Fibroblast of pulmonary artery (primary cell): ENCODE results near the gene MAP1LC3A.
A peak's percentile ranks its signal among the peaks of the same experiment; 100 is the strongest.

Experiments
- DNase-seq: peaks from one replicate; pipeline ENCODE4 v3.0.0-alpha.2; 2010; ENCODE audit warnings: low read depth
- H3K4me3 ChIP-seq: replicated peaks from 2 replicates; pipeline ENCODE4 v1.5.1; 2011; ENCODE audit warnings: low read depth, mild to moderate bottlenecking, control low read depth, low read length, moderate library complexity
- TF ChIP-seq, protein P1 (sequence below): IDR thresholded peaks from 2 replicates; pipeline ENCODE4 v1.5.1; 2011; ENCODE audit warnings: mild to moderate bottlenecking, control low read depth, low read length, inconsistent platforms; ENCODE audit errors: missing control alignments

The MAP1LC3A gene

DNA sequence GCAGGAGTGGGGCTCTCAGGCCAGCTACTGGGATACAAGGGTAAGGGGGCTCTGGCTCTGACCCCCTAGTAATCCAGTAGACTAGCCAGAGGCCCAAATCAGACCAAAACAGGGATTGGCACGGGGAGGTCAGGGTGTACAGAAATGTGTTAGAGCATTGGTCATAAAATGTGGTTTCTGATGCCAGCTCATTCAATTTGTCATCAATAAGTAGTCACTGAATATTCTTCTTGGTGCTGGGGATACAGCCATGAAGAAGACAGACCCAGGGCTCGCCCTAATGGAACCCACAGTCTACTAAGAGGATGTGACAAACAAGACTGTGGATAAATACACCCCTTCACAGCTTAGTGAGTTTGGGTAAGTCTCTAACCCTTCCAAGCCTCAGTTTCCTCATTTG is 11.1 kb downstream of the MAP1LC3A start:
- H3K4me3 ChIP-seq = no peak overlapping the region
- TF ChIP-seq, protein P1, sequence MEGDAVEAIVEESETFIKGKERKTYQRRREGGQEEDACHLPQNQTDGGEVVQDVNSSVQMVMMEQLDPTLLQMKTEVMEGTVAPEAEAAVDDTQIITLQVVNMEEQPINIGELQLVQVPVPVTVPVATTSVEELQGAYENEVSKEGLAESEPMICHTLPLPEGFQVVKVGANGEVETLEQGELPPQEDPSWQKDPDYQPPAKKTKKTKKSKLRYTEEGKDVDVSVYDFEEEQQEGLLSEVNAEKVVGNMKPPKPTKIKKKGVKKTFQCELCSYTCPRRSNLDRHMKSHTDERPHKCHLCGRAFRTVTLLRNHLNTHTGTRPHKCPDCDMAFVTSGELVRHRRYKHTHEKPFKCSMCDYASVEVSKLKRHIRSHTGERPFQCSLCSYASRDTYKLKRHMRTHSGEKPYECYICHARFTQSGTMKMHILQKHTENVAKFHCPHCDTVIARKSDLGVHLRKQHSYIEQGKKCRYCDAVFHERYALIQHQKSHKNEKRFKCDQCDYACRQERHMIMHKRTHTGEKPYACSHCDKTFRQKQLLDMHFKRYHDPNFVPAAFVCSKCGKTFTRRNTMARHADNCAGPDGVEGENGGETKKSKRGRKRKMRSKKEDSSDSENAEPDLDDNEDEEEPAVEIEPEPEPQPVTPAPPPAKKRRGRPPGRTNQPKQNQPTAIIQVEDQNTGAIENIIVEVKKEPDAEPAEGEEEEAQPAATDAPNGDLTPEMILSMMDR = no peak
- DNase-seq = no peak

DNA sequence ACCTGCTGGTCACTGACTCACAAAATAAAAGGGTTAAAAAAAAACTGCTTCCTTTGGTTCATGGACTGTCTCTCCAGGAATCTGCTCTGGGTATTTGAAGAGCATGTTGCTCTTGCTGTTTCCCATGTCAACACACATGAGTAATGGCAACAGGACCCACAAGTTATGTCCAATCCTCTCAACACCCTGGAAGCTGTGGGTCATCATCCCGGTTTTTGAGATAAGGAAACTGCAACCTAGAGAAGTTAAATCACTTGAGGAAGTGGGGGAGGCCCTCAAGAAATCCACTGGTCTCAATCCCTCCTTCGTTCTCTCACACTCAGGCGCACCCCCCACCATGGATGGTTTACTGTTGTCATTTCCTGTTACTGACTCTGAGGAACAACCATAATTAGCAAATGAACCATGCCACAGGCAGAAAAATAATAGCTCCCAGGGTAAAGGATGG is 12.4 kb downstream of the MAP1LC3A start:
- peak; percentile 91 for DNase-seq
- TF ChIP-seq, protein P1 = no peak

DNA sequence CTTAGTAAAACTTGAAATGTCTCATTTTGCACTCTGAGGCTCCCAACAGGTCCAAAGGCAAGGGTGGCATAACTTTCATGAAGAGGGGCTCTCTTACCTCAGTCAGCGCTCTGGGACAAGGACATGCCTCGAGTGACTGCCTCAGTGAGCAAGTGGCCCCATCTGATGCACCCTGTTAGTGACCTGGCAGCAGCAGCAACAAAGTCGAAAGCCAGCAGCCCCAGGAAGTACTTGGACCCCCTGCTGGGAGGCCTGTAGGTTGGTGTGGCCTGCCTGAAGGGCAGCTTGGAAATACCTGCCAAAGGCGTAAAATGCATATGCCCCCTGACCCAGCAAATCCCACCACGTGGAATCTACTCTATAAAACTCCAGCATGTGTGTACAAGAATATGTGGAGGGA is 13.2 kb downstream of the MAP1LC3A start:
- no peak for DNase-seq
- TF ChIP-seq, protein P1 = no peak
- H3K4me3 ChIP-seq = no peak overlapping the region

More for the DNA sequence above, 12.4 kb downstream of the MAP1LC3A start:
- no peak overlapping the region for H3K4me3 ChIP-seq

GRCh38 chr20:34573541-34574300 is 15.2 kb downstream of the MAP1LC3A start:
- TF ChIP-seq, protein P1 = no peak
- H3K4me3 ChIP-seq = no peak overlapping the region
- DNase-seq = no peak

GRCh38 chr20:34574426-34574825 is 15.9 kb downstream of the MAP1LC3A start:
- DNase-seq = no peak
- no peak overlapping the region for H3K4me3 ChIP-seq

DNA sequence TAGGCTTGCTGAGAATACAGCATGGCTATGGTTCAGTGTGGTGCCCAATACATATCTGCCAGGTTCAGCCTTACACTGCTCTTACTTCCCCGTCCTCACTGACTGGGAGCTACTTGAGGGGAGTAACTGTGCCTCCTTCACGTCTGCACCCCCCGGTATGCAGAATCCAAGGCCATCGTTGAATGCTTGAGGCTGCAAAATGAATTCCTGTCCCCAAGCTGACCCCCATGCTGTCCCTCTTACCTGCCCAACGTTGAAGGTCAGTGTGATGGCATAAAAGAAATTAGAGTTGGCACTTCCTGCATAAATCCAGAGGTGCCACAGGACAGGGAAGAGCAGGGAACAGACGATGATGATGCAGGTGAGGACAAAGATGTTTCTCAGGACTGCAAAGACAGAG is 16.3 kb downstream of the MAP1LC3A start:
- no peak for DNase-seq
- TF ChIP-seq, protein P1 = no peak
- no peak overlapping the region for H3K4me3 ChIP-seq

More at GRCh38 chr20:34574426-34574825, 15.9 kb downstream of the MAP1LC3A start:
- TF ChIP-seq, protein P1 = no peak

GRCh38 chr20:34575271-34575670 is 16.8 kb downstream of the MAP1LC3A start:
- TF ChIP-seq, protein P1 = no peak
- no peak for DNase-seq
- no peak overlapping the region for H3K4me3 ChIP-seq
